GM12892 (cell line): Measurements from ENCODE around the gene GOLT1A.

Experiments used
- POLR2AphosphoS5 ChIP-seq: IDR thresholded peaks from 2 replicates; pipeline ENCODE4 v1.6.1; 2011; ENCODE audit warnings: low read depth, low read length, control low read depth
- TAF1 ChIP-seq: IDR thresholded peaks from 2 replicates; pipeline ENCODE4 v1.6.1; 2011; ENCODE audit warnings: low read depth, mild to moderate bottlenecking, control low read depth, low read length, borderline replicate concordance

- TF ChIP-seq POLR2AphosphoS5: no peak
- no peak for TF ChIP-seq TAF1
Observed at GRCh38 chr1:204157962-204158361, 55.8 kb downstream of the GOLT1A start.
